A549 (cell line): ENCODE measurements around the gene C15orf62. TPM values are rescaled to one million over a fixed set of nuclear protein-coding genes. Genes with fewer than 3 reads are reported as not detected.
A peak's percentile ranks its signal among the peaks of the same experiment; 100 is the strongest.

Experiments used
- ATAC-seq, 2 experiments: fragments of 200-7000 bp in 1 of 2; fragments of >200 bp in 1 of 2; cut with Nextera tagmentation in 1 of 2; cut with Tn5 transposase in 1 of 2; 3 replicates each; pipeline versions ENCODE4 v1.8.0 to v1.9.1; 2018 to 2020; ENCODE audit warnings: mild to moderate bottlenecking in 1 of 2, moderate library complexity in 1 of 2
- CTCF ChIA-PET: fragments of 300-600 bp; sonication (Branson Sonifier 250); formaldehyde crosslinking; extraction: SDS; loops from one replicate; lab custom pipeline; 2021; ENCODE audit warnings: antibody characterized with exemption, inconsistent platforms; lab: Yijun Ruan, JAX
- POLR2A ChIA-PET: fragments of 350-600 bp; formaldehyde crosslinking; extraction: SDS; loops from one replicate; lab custom pipeline; 2021; ENCODE audit warnings: antibody characterized with exemption, inconsistent platforms; lab: Yijun Ruan, JAX
- DNase-seq, 2 experiments: peaks; one replicate each; pipeline versions ENCODE4 v3.0.0 to v3.0.0-alpha.2; 2011 to 2016; ENCODE audit warnings: low read depth in 1 of 2, low spot score in 1 of 2
- FAIRE-seq: peaks from 2 replicates; lab custom pipeline; 2011; peaks lifted over from hg19 to GRCh38; lab: Jason Lieb, UNC
- H3K27ac ChIP-seq, 2 experiments: fragments of >200 bp; sonication (Bioruptor Twin); formaldehyde crosslinking; 3 replicates each; pipeline ENCODE4 v1.5.1; 2016 to 2017
- H3K4me1 ChIP-seq: fragments of >200 bp; sonication (Bioruptor Twin); formaldehyde crosslinking; 3 replicates; pipeline ENCODE4 v1.6.1; 2016
- H3K4me2 ChIP-seq: fragments of >200 bp; sonication (Bioruptor Twin); formaldehyde crosslinking; 3 replicates; pipeline ENCODE4 v1.6.1; 2016
- H3K4me3 ChIP-seq: fragments of >200 bp; sonication (Bioruptor Twin); formaldehyde crosslinking; 3 replicates; pipeline ENCODE4 v1.5.1; 2016
- H3K9me3 ChIP-seq: fragments of >200 bp; sonication (Bioruptor Twin); formaldehyde crosslinking; 3 replicates; pipeline ENCODE4 v1.6.1; 2016
- BHLHE40 ChIP-seq: IDR thresholded peaks from 2 replicates; pipeline ENCODE4 v1.6.1; 2012; ENCODE audit warnings: low read depth, low read length, inconsistent platforms
- CEBPB ChIP-seq, 2 experiments: fragments of >200 bp in 1 of 2; sonication (Bioruptor Twin) in 1 of 2; formaldehyde crosslinking in 1 of 2; IDR thresholded peaks; 2 replicates each; pipeline ENCODE4 v1.6.1; 2012 to 2016
- EHMT2 ChIP-seq: fragments of 200-600 bp; sonication (generic); IDR thresholded peaks from 2 replicates; pipeline ENCODE4 v1.6.1; 2016; ENCODE audit warnings: antibody characterized with exemption, low read depth, mild to moderate bottlenecking, moderate library complexity
- EP300 ChIP-seq, 2 experiments: fragments of >200 bp; sonication (Bioruptor Twin); formaldehyde crosslinking; IDR thresholded peaks; 2 replicates in 1 of 2; 3 replicates in 1 of 2; pipeline ENCODE4 v1.6.1; 2016 to 2017
- ESRRA ChIP-seq: fragments of 150-350 bp; IDR thresholded peaks from 2 replicates; pipeline ENCODE4 v1.6.1; 2014; ENCODE audit warnings: mild to moderate bottlenecking, low read length, borderline replicate concordance
- GATA3 ChIP-seq: IDR thresholded peaks from 2 replicates; pipeline ENCODE4 v1.6.1; 2012; ENCODE audit warnings: borderline replicate concordance
- HDAC2 ChIP-seq: fragments of 200-600 bp; sonication (generic); IDR thresholded peaks from 2 replicates; pipeline ENCODE4 v1.6.1; 2016
- HES2 ChIP-seq: fragments of >200 bp; sonication (Bioruptor Twin); formaldehyde crosslinking; IDR thresholded peaks from 2 replicates; pipeline ENCODE4 v1.6.1; 2016
- HOXA7 ChIP-seq: fragments of 250-450 bp; sonication (Bioruptor Pico); IDR thresholded peaks from 2 replicates; pipeline ENCODE4 v1.5.0; 2020; ENCODE audit warnings: mild to moderate bottlenecking, moderate library complexity
- JUN ChIP-seq, 2 experiments: fragments of >200 bp; sonication (Bioruptor Twin); formaldehyde crosslinking; IDR thresholded peaks; 2 replicates in 1 of 2; 3 replicates in 1 of 2; pipeline ENCODE4 v1.6.1; 2016 to 2017
- JUNB ChIP-seq: fragments of >200 bp; sonication (Bioruptor Twin); formaldehyde crosslinking; IDR thresholded peaks from 2 replicates; pipeline ENCODE4 v1.6.1; 2016
- KDM1A ChIP-seq: fragments of 200-600 bp; sonication (generic); IDR thresholded peaks from 2 replicates; pipeline ENCODE4 v1.6.1; 2016; ENCODE audit warnings: low read depth, mild to moderate bottlenecking
- MAX ChIP-seq: IDR thresholded peaks from 2 replicates; pipeline ENCODE4 v1.6.1; 2012
- POLR2A ChIP-seq: IDR thresholded peaks from 2 replicates; pipeline ENCODE4 v1.6.1; 2012; ENCODE audit warnings: mild to moderate bottlenecking, low read length
- RARB ChIP-seq: fragments of 250-450 bp; sonication (Bioruptor Pico); IDR thresholded peaks from 2 replicates; pipeline ENCODE4 v1.8.0; 2021; ENCODE audit warnings: mild to moderate bottlenecking, moderate library complexity
- RNF2 ChIP-seq: fragments of 200-600 bp; sonication (generic); IDR thresholded peaks from 2 replicates; pipeline ENCODE4 v1.6.1; 2016; ENCODE audit warnings: low read depth, mild to moderate bottlenecking, antibody characterized with exemption, moderate library complexity, borderline replicate concordance
- TP53 ChIP-seq: fragments of 250-450 bp; sonication (Bioruptor Pico); IDR thresholded peaks from 2 replicates; pipeline ENCODE4 v1.5.0; 2021; ENCODE audit warnings: mild to moderate bottlenecking, moderate library complexity
- WGBS: methylation state at CpG from one replicate; pipeline ENCODE4 v1.1.6; 2017; ENCODE audit errors: missing lambda C conversion rate; 5-methylcytosine and 5-hydroxymethylcytosine counted together
- polyA plus RNA-seq, 4 experiments: library from polyadenylated mRNA; depleted of rRNA in 3 of 4; stranded (reverse); fragments of >200 nt; fragmentation: RNase III in 1 of 4; extraction: RNeasy Plus Mini Kit Qiagen cat#74134 plus additional on column Dnase treatment in 1 of 4; gene quantifications; 2 replicates in 3 of 4; 3 replicates in 1 of 4; pipeline ENCODE4 v1.2.3, GENCODE V29; 2011 to 2017
- TF ChIP-seq, protein P1 (sequence below): fragments of 200-600 bp; sonication (generic); IDR thresholded peaks from 2 replicates; pipeline ENCODE4 v1.6.1; 2016; ENCODE audit warnings: antibody characterized with exemption, mild to moderate bottlenecking, moderate library complexity

Gene C15orf62
- polyA plus RNA-seq, 2 of the 4 experiments (the other 2 are of a cell fraction): 0.10 to 0.13 TPM

DNA sequence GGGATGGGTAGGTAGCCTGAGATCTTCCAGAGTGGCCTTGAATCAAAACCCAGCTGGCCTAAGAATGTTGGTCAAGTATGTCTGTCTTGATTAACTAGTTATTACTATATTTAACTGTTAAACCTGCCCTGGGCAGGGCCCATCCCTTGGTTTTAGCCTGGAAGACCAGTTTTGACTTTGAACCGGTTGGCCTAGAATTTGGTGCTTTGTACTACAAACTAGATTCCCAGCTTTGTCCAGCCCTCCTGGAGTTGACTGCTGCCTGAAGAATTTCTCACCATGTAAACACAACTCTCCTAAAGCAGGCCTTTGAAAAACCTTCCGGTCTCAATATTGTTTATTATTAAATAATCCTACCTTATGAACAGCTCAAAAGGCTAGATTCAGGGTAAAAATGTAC lies 16.0 kb downstream of the C15orf62 start:
- CTCF ChIA-PET: interaction anchor here (0.6 to 4.1 kb wide), 6 partner anchors 11 to 154 kb away, joined by 3 to 17 read pairs (median 3); partner anchors contain the start of gene C15orf62
- Histone ChIP-seq H3K4me2 (no peak overlapping the region), H3K9me3 (no peaks in the 10 kb centered on the region), H3K4me3 (no peak overlapping the region), H3K27ac (peak overlapping the region in 1 of 2 experiments; percentile 26; a peak in 2 of 6 replicates), H3K4me1 (peaks cover 24% of the 10 kb centered on the region)
- DNase-seq (no peak), FAIRE-seq (no peak), ATAC-seq (no peak)
- 89% methylated on average over 2 of the region's 2 CpGs for WGBS
- no peak for TF ChIP-seq BHLHE40
- POLR2A ChIA-PET: no interaction called here

GRCh38 chr15:40787344-40787841 lies 17.6 kb downstream of the C15orf62 start:
- ATAC-seq: no peak
- no peak for TF ChIP-seq TP53 (CRISPR knock-in tag)
- TF ChIP-seq EP300 (IDR thresholded peaks at IDR 0.05): peak in 1 of 2 experiments; percentile 42; a peak in 1 of 5 replicates
- 0 out of 5 replicates have a peak, but pooled peaks of 1 of the 2 experiments have one; percentile 24 for TF ChIP-seq JUN (IDR thresholded peaks at IDR 0.05)
- TF ChIP-seq CEBPB (IDR thresholded peaks at IDR 0.05): 0 out of 4 replicates have a peak, but pooled peaks of 1 of the 2 experiments have one; percentile 24
- ChIA-PET CTCF (interaction anchor here (1.2 to 4.1 kb wide), 4 partner anchors 9 to 70 kb away, joined by 3 to 17 read pairs (median 6); no protein-coding TSS in a partner anchor), POLR2A (interaction anchor here (1.2 kb wide), 1 partner anchor 41 kb away, joined by 3 read pairs; no protein-coding TSS in a partner anchor)
- H3K4me2 ChIP-seq: peak overlapping the region; percentile 49
- H3K4me1 ChIP-seq: peaks cover 36% of the 10 kb centered on the region
- H3K4me3 ChIP-seq: no peak overlapping the region
- H3K27ac ChIP-seq: peak overlapping the region; percentile 46 to 77; a peak in 4 of 6 replicates
- no peaks in the 10 kb centered on the region for H3K9me3 ChIP-seq
- no peak for DNase-seq
- WGBS: 28% methylated on average over 3 of the region's 4 CpGs
- FAIRE-seq: no peak

DNA sequence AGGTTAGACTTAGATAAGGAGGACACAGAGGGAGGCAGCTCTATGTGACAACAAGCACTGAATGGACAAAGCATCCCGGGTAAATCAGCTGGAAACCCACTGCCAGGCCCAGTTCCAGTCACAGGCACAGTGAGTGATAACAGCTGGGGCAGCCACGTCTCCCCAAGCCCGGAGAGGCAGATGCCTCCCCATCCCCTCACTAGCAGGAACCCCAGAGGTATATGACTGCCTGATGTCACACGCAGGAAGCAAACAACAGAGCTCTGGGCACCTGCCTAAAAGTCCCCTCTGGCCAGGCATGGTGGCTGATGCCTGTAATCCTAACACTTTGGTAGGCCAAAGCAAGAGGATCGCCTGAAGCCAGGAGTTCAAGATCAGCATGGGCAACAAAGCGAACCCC lies 18.2 kb downstream of the C15orf62 start:
- H3K4me1 ChIP-seq: peaks cover 42% of the 10 kb centered on the region
- H3K4me2 ChIP-seq: peak overlapping the region; percentile 49
- ChIA-PET POLR2A (interaction anchor here (1.2 kb wide), 1 partner anchor 41 kb away, joined by 3 read pairs; no protein-coding TSS in a partner anchor), CTCF (interaction anchor here (1.4 to 2.3 kb wide), 2 partner anchors 21 to 70 kb away, joined by 5 to 6 read pairs; no protein-coding TSS in a partner anchor)
- ATAC-seq (no peak), FAIRE-seq (no peak), DNase-seq (no peak)
- no peak overlapping the region for H3K4me3 ChIP-seq
- TF ChIP-seq HDAC2 (no peak), HOXA7 (CRISPR knock-in tag) (no peak), MAX (no peak), RARB (CRISPR knock-in tag) (no peak), JUNB (no peak)
- TF ChIP-seq, protein P1, sequence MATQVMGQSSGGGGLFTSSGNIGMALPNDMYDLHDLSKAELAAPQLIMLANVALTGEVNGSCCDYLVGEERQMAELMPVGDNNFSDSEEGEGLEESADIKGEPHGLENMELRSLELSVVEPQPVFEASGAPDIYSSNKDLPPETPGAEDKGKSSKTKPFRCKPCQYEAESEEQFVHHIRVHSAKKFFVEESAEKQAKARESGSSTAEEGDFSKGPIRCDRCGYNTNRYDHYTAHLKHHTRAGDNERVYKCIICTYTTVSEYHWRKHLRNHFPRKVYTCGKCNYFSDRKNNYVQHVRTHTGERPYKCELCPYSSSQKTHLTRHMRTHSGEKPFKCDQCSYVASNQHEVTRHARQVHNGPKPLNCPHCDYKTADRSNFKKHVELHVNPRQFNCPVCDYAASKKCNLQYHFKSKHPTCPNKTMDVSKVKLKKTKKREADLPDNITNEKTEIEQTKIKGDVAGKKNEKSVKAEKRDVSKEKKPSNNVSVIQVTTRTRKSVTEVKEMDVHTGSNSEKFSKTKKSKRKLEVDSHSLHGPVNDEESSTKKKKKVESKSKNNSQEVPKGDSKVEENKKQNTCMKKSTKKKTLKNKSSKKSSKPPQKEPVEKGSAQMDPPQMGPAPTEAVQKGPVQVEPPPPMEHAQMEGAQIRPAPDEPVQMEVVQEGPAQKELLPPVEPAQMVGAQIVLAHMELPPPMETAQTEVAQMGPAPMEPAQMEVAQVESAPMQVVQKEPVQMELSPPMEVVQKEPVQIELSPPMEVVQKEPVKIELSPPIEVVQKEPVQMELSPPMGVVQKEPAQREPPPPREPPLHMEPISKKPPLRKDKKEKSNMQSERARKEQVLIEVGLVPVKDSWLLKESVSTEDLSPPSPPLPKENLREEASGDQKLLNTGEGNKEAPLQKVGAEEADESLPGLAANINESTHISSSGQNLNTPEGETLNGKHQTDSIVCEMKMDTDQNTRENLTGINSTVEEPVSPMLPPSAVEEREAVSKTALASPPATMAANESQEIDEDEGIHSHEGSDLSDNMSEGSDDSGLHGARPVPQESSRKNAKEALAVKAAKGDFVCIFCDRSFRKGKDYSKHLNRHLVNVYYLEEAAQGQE: no peak
- WGBS: 76% methylated on average over 3 of the region's 6 CpGs
- H3K27ac ChIP-seq: peak overlapping the region; percentile 40 to 77; a peak in 4 of 6 replicates
- H3K9me3 ChIP-seq: no peaks in the 10 kb centered on the region

- POLR2A ChIA-PET: no interaction called here
- TF ChIP-seq HOXA7 (CRISPR knock-in tag): no peak
- TF ChIP-seq POLR2A: no peak
- TF ChIP-seq RNF2: no peak
- TF ChIP-seq HES2: no peak
- no peak for TF ChIP-seq EHMT2
- TF ChIP-seq HDAC2: no peak
- TF ChIP-seq KDM1A: no peak
- no peak for TF ChIP-seq ESRRA
- TF ChIP-seq BHLHE40: no peak
- no peak for TF ChIP-seq TP53 (CRISPR knock-in tag)
- no peak for TF ChIP-seq GATA3
- TF ChIP-seq, all 56 proteins: peak for 0
- Histone ChIP-seq H3K9me3 (no peaks in the 10 kb centered on the region), H3K4me2 (no peak overlapping the region), H3K4me1 (peaks cover 52% of the 10 kb centered on the region), H3K4me3 (no peak overlapping the region), H3K27ac (peak overlapping the region in 1 of 2 experiments; percentile 70; a peak in 3 of 6 replicates)
- CTCF ChIA-PET: interaction anchor here (0.8 to 2.3 kb wide), 3 partner anchors 22 to 106 kb away, joined by 3 to 6 read pairs (median 5); no protein-coding TSS in a partner anchor
- DNase-seq (no peak), ATAC-seq (no peak), FAIRE-seq (no peak)
- WGBS: 90% methylated on average over 5 of the region's 5 CpGs
Measured at GRCh38 chr15:40789119-40789518, 19.3 kb downstream of the C15orf62 start.
